ENCODE results near the gene SMCO2.

The SMCO2 gene

DNA sequence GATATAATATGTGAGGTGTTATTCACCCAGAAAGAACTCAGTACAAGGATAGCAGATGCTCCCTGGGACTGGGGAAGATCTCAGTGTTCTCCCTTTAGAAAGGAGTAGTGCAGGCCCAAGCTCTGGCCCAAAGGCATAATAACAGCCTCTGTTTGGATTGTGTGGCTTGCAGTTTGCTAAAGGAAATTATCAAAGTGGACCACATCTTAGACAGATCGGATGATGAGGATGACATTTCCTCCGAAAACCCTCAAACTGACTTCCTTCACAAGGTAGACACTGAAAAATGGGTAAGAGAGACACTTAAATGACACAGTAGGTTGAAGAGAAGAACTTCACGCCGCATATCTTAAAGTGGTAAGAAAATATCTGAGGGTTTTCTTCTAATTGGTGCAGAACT lies 26.1 kb downstream of the SMCO2 start:
- TF ChIP-seq CTCF (IDR thresholded peaks at IDR 0.05; ENCODE audit: low read depth, low read length, missing control alignments), result no peak
- H3K4me3 ChIP-seq (ENCODE audit: low read depth, low read length), result no peak overlapping the region
- DNase-seq (ENCODE audit: low read depth), result no peak

DNA sequence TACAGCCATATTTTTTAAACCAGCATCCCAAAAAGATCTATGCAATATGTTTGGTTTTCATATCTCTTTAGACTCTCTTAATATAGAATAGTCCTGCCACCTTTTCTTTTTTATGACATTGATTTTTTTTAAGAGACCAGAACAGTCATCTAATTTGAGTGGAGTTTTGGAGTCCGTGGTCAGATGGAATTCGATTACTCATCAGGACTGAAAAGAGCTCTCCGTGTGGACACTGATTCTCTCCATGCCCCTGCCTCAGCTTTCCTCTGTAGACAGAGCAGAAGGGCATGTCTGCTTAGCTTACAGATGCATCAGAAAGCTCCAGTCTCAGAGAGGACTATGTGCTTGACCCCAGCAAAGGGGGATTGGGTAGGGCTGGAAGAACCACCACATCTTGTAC lies 27.8 kb downstream of the SMCO2 start:
- DNase-seq (ENCODE audit: low read depth), result no peak
- H3K4me3 ChIP-seq (ENCODE audit: low read depth, low read length), result no peak overlapping the region

GRCh38 chr12:27477049-27477448 lies 30.5 kb downstream of the SMCO2 start:
- DNase-seq (ENCODE audit: low read depth), result no peak
- no peak overlapping the region for H3K4me3 ChIP-seq (ENCODE audit: low read depth, low read length)
- TF ChIP-seq CTCF (IDR thresholded peaks at IDR 0.05; ENCODE audit: low read depth, low read length, missing control alignments), result no peak

More for the DNA sequence above, 27.8 kb downstream of the SMCO2 start:
- TF ChIP-seq CTCF (IDR thresholded peaks at IDR 0.05; ENCODE audit: low read depth, low read length, missing control alignments), result no peak

- no peak for TF ChIP-seq CTCF (IDR thresholded peaks at IDR 0.05; ENCODE audit: low read depth, low read length, missing control alignments)
- no peak for DNase-seq (ENCODE audit: low read depth)
- no peak overlapping the region for H3K4me3 ChIP-seq (ENCODE audit: low read depth, low read length)
Measured at GRCh38 chr12:27478949-27479348, 32.4 kb downstream of the SMCO2 start.

DNA sequence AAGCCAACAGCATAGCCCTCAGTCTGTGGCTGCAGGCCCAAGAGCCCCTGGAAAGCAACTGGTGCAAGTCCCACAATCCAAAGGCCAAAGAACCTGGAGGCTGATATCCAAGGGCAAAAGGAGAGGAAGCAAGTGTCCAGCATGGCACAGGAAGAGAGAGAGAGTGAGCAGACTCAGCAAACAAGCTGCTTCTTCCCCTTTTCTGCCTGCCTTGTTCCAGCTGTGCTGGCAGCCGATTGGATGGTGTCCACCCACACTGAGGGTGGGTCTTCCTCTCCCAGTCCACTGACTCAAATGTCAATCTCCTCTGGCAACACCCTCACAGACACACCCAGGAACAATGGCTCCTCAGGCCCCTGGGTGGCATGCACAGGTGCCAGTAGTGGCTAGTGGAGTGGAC lies 33.5 kb downstream of the SMCO2 start:
- H3K4me3 ChIP-seq (ENCODE audit: low read depth, low read length), result no peak overlapping the region
- no peak for TF ChIP-seq CTCF (IDR thresholded peaks at IDR 0.05; ENCODE audit: low read depth, low read length, missing control alignments)
- no peak for DNase-seq (ENCODE audit: low read depth)

DNA sequence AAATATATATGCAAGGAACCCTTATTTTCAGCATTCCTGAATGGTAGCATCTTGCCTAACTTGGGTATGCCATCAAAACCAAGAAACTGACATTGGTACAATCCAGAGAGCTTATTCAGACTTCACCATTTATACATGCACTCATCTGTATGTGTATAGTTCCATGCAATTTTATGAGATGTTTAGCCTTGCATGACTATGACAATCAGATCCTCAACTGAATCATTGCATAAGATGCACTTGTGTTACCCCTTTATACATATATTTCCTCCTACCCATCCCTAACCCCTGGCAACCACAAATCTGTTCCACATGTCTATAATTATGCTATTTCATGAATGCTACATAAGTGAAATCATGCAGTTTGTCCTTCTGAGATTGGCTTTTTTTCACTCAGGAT lies 40.4 kb downstream of the SMCO2 start:
- no peak for DNase-seq (ENCODE audit: low read depth)
- no peak overlapping the region for H3K4me3 ChIP-seq (ENCODE audit: low read depth, low read length)
- no peak for TF ChIP-seq CTCF (IDR thresholded peaks at IDR 0.05; ENCODE audit: low read depth, low read length, missing control alignments)

- DNase-seq (ENCODE audit: low read depth), result no peak
- H3K4me3 ChIP-seq (ENCODE audit: low read depth, low read length), result no peak overlapping the region
- no peak for TF ChIP-seq CTCF (IDR thresholded peaks at IDR 0.05; ENCODE audit: low read depth, low read length, missing control alignments)
Measured at GRCh38 chr12:27488479-27488878, 41.9 kb downstream of the SMCO2 start.

Measured in GM12864 (cell line).